GM19452 (cell line): Measurements from ENCODE around the gene DNM2.

ENCODE experiments used
- ATAC-seq: cut with Tn5 transposase; IDR thresholded peaks from one replicate; pipeline ENCODE4 v1.9.1; 2021; ENCODE audit not compliant: unreplicated experiment

DNM2 gene

DNA sequence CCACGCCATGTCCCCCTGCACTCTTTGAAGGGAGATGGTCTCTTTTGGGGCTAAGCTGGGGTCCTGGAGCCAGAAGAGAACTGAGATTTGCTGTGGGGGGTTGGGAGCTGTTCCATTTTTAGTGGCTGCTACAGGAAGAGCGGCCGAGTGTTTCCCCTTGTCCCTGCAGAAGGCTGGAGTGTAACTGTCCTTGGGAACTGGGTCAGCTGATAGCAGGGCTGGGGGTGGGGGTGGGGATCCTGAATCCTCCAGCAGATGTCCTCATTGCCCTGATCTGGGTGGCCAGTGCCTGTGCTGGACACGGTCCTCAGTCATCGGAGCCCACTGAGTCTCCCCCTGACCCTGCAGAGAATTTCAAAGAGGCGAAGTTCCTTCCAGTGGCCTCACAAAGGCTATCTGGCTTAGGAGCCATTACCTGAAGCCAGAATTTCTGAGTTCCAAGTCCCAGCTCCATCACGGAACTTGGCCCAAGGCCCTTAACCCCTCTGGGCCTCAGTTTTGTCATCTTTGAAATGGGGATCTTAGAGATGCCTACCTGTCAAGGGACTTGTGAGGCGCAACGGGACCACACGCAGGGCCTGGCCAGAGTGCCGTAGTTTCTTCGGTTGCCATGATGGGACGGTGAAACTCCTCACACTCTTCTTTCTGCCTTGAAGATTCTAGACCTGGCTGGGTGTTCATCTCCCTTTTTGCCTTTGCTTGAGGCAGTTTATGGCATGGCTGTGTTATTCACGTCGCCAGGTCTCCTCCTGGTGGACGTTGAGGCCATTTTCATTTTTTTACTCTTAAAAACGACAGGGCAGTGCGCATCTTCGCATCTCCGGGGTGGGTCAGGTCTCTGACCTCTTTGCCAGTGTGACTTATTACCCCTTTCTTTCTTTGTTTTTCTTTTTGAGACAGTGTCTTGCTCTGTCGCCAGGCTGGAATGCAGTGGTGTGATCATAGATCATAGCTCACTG, 51.9 kb downstream of the DNM2 start:
- ATAC-seq, result no peak

DNA sequence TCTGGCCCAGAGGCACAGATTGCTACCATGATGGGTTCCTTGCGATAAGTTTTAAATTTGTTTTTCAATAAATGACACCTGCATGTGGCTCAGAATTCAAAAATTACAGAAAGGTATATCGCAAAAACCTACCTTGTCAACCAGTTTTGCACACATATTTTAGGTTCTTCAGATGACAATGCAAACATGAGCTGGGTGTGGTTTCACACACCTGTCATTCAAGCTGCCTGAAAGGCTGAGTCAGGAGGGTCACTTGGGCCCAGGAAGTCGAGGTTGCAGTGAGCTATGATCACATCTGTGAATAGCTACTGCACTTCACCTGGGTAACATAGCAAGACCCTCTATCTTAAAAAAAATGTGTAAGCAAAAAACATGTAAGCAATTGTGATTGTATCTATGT, 56.1 kb downstream of the DNM2 start:
- ATAC-seq, result no peak

- ATAC-seq, result no peak
These were observed 57.0 kb downstream of the DNM2 start for GRCh38 chr19:10774893-10775292.

GRCh38 chr19:10776900-10777650, 59.2 kb downstream of the DNM2 start:
- no peak for ATAC-seq

DNA sequence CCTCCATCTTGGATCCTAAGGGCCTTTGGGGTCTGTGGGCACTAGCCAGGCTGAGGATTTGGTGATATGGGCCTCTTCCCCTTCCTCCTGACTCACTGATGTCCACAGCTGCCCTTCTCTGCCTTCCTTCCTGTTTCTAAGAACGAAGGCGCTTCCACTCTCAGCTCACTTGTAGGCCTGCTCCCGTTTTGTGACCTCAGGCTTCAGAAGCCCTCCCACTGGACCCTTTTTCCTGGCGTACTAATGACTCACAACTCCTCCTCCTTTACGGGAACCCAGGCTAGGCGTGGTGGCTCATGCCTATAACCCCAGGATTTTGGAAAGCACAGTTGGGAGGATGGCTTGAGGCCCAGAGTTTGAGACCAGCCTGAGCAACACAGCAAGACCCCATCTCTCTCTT, 62.5 kb downstream of the DNM2 start:
- no peak for ATAC-seq

GRCh38 chr19:10782795-10783194, 64.9 kb downstream of the DNM2 start:
- ATAC-seq, result no peak

DNA sequence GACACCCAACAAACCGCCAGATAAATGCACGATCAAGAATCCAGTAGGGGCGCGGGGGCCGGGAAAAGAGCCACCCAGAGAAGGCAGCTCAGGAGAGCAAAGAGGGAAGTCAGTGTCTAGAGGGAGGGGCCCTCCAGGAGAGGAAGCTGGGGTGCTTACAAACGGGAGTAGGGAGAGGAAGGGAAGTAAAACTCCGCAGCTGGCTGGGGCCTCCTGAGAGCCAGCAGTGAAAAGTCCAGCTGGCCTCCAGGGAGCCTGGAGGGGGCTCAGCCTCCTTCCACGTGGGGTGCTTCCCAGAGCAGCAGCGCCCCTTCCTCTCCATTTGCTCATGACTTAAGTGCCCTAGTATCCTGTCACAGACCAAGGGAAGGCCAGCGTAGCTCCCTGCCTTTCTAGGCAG, 66.4 kb downstream of the DNM2 start:
- no peak for ATAC-seq

DNA sequence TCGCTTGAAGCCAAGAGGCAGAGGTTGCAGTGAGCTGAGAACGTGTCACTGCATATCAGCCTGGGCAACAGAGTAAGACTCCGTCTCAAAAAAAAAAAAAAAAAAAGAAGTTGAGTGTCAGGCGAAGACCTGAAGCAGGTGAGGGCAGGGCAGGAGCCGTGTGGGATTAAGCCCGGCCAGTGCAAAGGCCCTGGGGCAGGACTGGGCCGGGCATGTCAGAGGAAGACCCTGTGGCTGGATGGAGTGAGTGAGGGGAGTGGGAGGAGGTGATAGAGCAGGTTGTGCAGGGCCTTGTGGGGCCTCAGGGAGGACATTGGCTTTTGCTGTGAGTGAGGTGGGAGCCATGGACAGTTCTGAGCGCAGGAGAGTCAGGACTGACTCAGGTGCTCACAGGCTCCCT, 70.3 kb downstream of the DNM2 start:
- ATAC-seq, result no peak

- ATAC-seq, result no peak
These were observed 72.0 kb downstream of the DNM2 start for GRCh38 chr19:10789866-10790265.

- no peak for ATAC-seq
These were observed 78.8 kb downstream of the DNM2 start for GRCh38 chr19:10796653-10797052.

- ATAC-seq, result no peak
These were observed 79.2 kb downstream of the DNM2 start for GRCh38 chr19:10797078-10797477.

- ATAC-seq, result no peak
These were observed 79.8 kb downstream of the DNM2 start for GRCh38 chr19:10797541-10798256.

DNA sequence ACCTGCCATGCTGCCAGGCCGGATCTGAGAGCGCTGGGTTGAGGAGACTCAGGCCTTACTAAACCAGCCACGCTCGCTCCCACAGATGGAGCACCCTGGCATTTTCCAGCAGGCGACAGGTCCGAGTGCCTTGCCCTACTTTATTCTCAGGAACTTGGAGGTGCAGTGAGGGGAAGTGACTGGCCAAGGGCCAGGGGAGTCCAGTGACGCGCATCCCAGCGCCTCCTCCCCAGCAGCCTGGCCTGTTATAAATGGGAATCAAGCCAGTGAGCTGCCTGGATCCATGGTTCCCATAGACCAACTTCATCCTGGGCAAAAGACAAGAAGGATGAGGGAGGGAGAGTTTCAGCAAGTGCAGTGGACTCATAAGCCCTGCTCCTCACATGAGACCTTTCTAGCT, 82.6 kb downstream of the DNM2 start:
- no peak for ATAC-seq

DNA sequence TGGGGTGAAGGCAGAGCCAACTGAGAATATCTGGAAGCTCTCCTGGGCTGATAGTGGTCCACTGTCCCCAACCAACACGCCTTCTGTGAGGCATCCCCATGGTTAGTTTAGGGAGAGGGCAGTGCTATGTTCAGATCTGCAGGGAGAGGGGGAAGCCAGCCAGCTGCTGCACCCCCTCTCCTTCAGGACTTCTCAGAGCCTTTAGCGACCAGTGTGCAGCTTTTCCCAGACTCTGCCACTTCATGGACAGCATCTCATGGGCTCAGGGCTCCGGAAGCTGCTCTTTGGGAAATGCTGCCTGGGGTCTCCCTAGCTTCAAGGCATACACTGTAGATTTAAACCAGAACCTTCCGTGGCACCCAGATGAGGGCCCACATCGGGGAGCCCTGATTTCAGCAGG, 84.6 kb downstream of the DNM2 start:
- no peak for ATAC-seq

GRCh38 chr19:10803252-10803651, 85.4 kb downstream of the DNM2 start:
- ATAC-seq, result no peak

- ATAC-seq, result no peak
These were observed 87.3 kb downstream of the DNM2 start for GRCh38 chr19:10805065-10805757.

DNA sequence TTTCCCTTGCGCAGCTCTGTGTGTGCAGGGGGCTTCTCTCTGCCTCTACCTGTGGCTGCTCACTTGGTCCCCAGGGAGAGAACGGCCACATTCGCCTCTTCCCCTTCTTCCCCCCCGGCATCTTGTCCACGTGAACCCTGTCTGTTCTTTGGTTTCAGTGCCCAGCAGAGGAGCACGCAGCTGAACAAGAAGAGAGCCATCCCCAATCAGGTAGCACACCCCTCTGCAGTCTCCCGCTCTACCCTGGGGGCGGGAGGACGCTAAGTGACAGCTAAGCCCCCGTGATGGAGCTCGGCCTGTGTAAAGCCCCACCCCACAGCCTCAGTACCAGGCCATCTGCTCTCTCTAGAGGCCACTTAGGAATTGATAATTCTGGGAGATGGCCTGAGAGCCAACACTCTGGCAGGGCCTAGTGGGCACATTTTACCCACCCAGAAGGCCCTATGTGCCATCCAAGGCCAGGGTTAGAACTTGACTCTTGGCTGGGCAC, 87.9 kb downstream of the DNM2 start:
- ATAC-seq, result no peak

- ATAC-seq, result no peak
These were observed 91.2 kb downstream of the DNM2 start for GRCh38 chr19:10808937-10809649.

GRCh38 chr19:10809651-10810285, 91.9 kb downstream of the DNM2 start:
- no peak for ATAC-seq
